ENCODE measurements around the gene GAS2L2. TPM values are rescaled to one million over a fixed set of nuclear protein-coding genes. Genes with fewer than 3 reads are reported as not detected.

The GAS2L2 gene
- total RNA-seq, 2 experiments from 2014 or later = 0.27 to 0.34 TPM

DNA sequence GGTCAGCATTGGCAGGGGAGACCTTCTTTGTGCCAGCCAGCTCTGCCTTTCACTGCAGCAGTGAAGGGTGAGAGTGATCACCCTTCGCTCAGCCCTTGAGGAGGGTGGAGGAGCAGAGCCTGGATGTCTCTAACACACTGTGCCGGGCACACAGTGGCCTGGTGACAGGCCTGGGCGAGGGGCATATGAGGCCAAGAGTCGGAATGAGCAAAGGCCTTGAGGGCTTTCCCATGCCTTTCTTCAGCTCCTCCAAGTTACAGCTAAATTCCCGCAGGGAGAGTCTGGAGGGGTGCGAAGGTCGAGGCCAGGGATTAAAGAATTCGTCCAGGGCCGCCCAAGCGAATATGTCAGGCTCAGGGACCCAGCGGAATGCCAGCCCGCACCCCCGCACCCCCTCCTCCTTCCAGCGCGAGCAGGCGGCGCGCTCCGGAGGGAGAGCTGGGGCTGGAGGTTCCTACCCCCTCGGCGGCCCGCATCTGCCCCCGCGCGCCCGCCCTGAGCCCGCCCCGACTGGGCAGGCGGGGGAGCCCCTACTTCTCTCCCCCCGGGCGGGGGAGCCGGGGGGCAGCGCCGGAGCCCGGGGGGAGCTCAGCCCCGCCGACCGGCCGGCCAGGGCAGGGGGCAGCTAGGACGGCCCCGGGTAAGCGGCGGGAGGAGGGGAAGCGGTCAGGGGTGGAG is 21.7 kb downstream of the GAS2L2 start, which contains the start of gene RASL10B:
Gene RASL10B, plus strand, starts transcription at position 401 of the 678 bp plus-strand sequence. CDS start 3,546 bp downstream, outside the sequence.
- peak within 1 kb of the TSS; percentile 77 for H3K4me3 Mint-ChIP-seq
- intact Hi-C loops (cut with micrococcal nuclease) = no loop called here
- POLR2A ChIA-PET = interaction anchor here (1.6 to 2.2 kb wide), 2 partner anchors 12 to 33 kb away, joined by 4 to 6 read pairs; no protein-coding TSS in a partner anchor

GRCh38 chr17:35730400-35731005 is 22.5 kb downstream of the GAS2L2 start:
- H3K27ac Mint-ChIP-seq = no peak overlapping the region
- intact Hi-C loops (cut with micrococcal nuclease) = no loop called here
- H3K4me3 Mint-ChIP-seq = peak overlapping the region; percentile 77
- peak; percentile 35 for ATAC-seq
- peaks cover 8% of the 10 kb centered on the region for H3K36me3 Mint-ChIP-seq (ENCODE audit: low read depth)
- ChIA-PET POLR2A (interaction anchor here (0.5 to 2.2 kb wide), 3 partner anchors 13 to 79 kb away, joined by 3 to 6 read pairs (median 4); no protein-coding TSS in a partner anchor), CTCF (interaction anchor here (0.8 to 5.3 kb wide), 6 partner anchors 9 to 418 kb away, joined by 3 to 28 read pairs (median 4); no protein-coding TSS in a partner anchor)
- no peaks in the 10 kb centered on the region for H3K9me3 Mint-ChIP-seq
- no peak for TF ChIP-seq CTCF (IDR thresholded peaks at IDR 0.05)
- DNase-seq = no peak
- H3K4me1 Mint-ChIP-seq (ENCODE audit: low read depth) = peaks cover 14% of the 10 kb centered on the region
- no peaks in the 10 kb centered on the region for H3K27me3 Mint-ChIP-seq

More for the DNA sequence above, 21.7 kb downstream of the GAS2L2 start, which contains the start of gene RASL10B:
- no peaks in the 10 kb centered on the region for H3K9me3 Mint-ChIP-seq
- CTCF ChIA-PET = interaction anchor here (0.8 to 5.3 kb wide), 8 partner anchors 10 to 419 kb away, joined by 3 to 28 read pairs (median 4); no protein-coding TSS in a partner anchor
- ATAC-seq (peak; percentile 89), DNase-seq (peak; percentile 74)
- no peak for TF ChIP-seq CTCF (IDR thresholded peaks at IDR 0.05)
- peaks cover 3% of the 10 kb centered on the region for H3K36me3 Mint-ChIP-seq (ENCODE audit: low read depth)
- H3K4me1 Mint-ChIP-seq (ENCODE audit: low read depth) = peaks cover 14% of the 10 kb centered on the region
- H3K27ac Mint-ChIP-seq = peak within 1 kb of the TSS; percentile 29
- no peaks in the 10 kb centered on the region for H3K27me3 Mint-ChIP-seq

- intact Hi-C loops (cut with micrococcal nuclease) = no loop called here
- ATAC-seq (no peak), DNase-seq (no peak)
- no peak for TF ChIP-seq CTCF (IDR thresholded peaks at IDR 0.05)
- H3K27me3 Mint-ChIP-seq = no peaks in the 10 kb centered on the region
- no peak overlapping the region for H3K4me3 Mint-ChIP-seq
- CTCF ChIA-PET = interaction anchor here (1.2 to 5.7 kb wide), 3 partner anchors 10 to 34 kb away, joined by 5 to 28 read pairs (median 24); no protein-coding TSS in a partner anchor
- POLR2A ChIA-PET = interaction anchor here (0.6 to 1.0 kb wide), 2 partner anchors 13 to 80 kb away, joined by 3 to 5 read pairs; partner anchors contain the start of gene TAF15
- peaks cover 14% of the 10 kb centered on the region for H3K4me1 Mint-ChIP-seq (ENCODE audit: low read depth)
- peaks cover 12% of the 10 kb centered on the region for H3K36me3 Mint-ChIP-seq (ENCODE audit: low read depth)
- no peaks in the 10 kb centered on the region for H3K9me3 Mint-ChIP-seq
- no peak overlapping the region for H3K27ac Mint-ChIP-seq
Measured at GRCh38 chr17:35729405-35729833, 23.6 kb downstream of the GAS2L2 start.

- intact Hi-C loops (cut with micrococcal nuclease) = no loop called here
- ATAC-seq (no peak), DNase-seq (no peak)
- ChIA-PET CTCF (interaction anchor here (1.2 to 5.7 kb wide), 2 partner anchors 11 to 19 kb away, joined by 5 to 24 read pairs; no protein-coding TSS in a partner anchor), POLR2A (interaction anchor here (1.1 kb wide), 1 partner anchor 19 kb away, joined by 4 read pairs; no protein-coding TSS in a partner anchor)
- Mint-ChIP-seq H3K9me3 (no peaks in the 10 kb centered on the region), H3K4me1 (ENCODE audit: low read depth) (peaks cover 14% of the 10 kb centered on the region), H3K36me3 (ENCODE audit: low read depth) (peaks cover 19% of the 10 kb centered on the region), H3K27ac (no peak overlapping the region), H3K27me3 (no peaks in the 10 kb centered on the region), H3K4me3 (no peak overlapping the region)
- TF ChIP-seq CTCF (IDR thresholded peaks at IDR 0.05) = no peak
Measured at GRCh38 chr17:35728551-35728950, 24.5 kb downstream of the GAS2L2 start.

Data from activated CD8-positive, alpha-beta T cell treated with anti-CD3 and anti-CD28 coated beads for 36 hours (primary cell).